M059J (cell line): Measurements from ENCODE around the gene CCDC86. TPM values are rescaled to one million over a fixed set of nuclear protein-coding genes. Genes with fewer than 3 reads are reported as not detected.

Experiments
- DNase-seq: peaks from one replicate; pipeline ENCODE4 v3.0.0-alpha.2; 2012; ENCODE audit warnings: low read depth
- total RNA-seq: library from RNA; depleted of rRNA; stranded (reverse); fragments of >200 nt; shearing (Covaris generic); gene quantifications from 2 replicates; pipeline ENCODE4 v1.2.3, GENCODE V29; 2014

The CCDC86 gene
- total RNA-seq, 1 experiment from 2014 or later, result 19.7 TPM

- DNase-seq, result no peak
These were observed 27.0 kb downstream of the CCDC86 start for GRCh38 chr11:60868682-60869450.

- no peak for DNase-seq
These were observed 27.5 kb downstream of the CCDC86 start for GRCh38 chr11:60869451-60869825.

- DNase-seq, result no peak
These were observed 28.4 kb downstream of the CCDC86 start for GRCh38 chr11:60870276-60870675.

DNA sequence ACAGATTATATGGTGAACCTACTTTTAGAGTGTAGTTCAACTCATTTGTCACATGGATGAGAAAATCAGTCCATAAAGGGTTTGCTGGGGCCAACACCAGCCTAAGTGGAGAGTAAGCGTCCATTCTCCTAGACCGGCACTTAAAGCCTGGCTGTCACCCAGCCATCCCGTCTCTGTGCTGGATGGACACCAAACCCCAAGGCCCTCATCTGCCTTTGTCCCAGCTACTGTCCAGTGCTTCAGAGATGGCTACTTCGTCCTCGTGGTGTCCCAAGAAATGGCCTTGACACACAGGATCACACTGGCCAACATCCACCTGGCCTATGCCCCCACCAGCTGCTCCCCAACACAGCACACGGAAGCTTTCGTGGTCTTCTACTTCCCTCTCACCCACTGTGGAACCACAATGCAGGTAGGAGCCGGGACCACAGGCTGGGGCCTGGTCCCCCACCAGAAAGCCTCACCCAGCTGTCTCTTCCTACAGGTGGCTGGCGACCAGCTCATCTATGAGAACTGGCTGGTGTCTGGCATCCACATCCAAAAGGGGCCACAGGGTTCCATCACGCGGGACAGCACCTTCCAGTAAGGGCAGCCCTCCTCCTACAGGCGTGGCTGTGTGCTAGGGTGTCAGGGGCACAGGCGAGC lies 28.9 kb downstream of the CCDC86 start:
- DNase-seq, result no peak

DNA sequence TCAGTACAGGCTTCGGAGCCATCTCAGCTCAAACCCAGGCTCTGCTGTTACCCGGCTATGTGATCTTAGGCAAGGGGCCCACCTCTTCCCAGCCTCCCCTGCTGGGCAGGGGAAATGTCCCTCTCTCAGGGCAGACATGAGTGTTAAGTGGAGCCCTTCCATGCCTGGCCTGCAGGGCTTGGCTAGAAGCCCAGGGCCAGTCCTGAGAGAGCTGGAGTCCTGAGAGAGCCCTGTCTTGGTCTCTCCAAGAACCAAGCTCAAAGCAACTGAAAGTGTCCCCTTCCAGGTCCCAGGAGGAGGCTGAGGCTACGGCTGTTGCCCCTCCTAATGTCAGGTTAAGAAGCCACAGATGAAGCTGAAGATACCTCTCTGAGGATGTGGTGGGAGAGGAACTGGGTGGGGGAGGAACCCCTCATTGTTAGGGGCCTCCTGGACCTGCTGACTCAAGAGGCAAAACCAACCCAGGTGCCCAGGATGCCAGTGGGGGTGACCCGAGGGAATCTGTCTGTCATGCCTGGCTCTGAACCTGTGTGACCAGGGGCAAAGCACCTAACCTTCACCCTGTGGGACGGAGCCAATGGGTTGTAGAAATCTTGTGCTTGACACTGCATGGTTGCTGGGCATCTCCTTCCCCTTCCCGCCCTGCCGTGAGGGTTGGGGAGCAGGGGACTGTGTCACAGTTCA lies 29.6 kb downstream of the CCDC86 start:
- peak; percentile 63 for DNase-seq

GRCh38 chr11:60872124-60872960 lies 30.4 kb downstream of the CCDC86 start:
- peak; percentile 70 for DNase-seq

DNA sequence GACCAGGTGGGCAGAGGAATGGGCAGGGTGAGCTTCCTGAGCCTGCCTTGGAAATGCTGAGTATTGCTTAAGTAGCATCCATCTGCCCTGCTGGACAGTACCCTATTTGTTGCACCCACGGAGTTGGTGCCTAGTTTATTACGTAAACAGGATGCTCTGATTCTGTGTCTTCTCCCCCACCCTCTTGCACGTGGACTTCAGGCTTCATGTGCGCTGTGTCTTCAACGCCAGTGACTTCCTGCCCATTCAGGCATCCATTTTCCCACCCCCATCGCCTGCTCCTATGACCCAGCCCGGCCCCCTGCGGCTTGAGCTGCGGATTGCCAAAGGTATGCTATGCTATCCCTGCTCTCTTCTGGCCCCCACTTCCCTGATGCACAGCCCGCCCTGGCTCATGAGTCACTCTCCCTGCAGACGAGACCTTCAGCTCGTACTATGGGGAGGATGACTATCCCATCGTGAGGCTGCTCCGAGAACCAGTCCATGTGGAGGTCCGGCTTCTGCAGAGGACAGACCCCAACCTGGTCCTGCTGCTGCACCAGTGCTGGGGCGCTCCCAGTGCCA lies 31.1 kb downstream of the CCDC86 start:
- DNase-seq, result peak; percentile 92

GRCh38 chr11:60873533-60873932 lies 31.6 kb downstream of the CCDC86 start:
- no peak for DNase-seq

DNA sequence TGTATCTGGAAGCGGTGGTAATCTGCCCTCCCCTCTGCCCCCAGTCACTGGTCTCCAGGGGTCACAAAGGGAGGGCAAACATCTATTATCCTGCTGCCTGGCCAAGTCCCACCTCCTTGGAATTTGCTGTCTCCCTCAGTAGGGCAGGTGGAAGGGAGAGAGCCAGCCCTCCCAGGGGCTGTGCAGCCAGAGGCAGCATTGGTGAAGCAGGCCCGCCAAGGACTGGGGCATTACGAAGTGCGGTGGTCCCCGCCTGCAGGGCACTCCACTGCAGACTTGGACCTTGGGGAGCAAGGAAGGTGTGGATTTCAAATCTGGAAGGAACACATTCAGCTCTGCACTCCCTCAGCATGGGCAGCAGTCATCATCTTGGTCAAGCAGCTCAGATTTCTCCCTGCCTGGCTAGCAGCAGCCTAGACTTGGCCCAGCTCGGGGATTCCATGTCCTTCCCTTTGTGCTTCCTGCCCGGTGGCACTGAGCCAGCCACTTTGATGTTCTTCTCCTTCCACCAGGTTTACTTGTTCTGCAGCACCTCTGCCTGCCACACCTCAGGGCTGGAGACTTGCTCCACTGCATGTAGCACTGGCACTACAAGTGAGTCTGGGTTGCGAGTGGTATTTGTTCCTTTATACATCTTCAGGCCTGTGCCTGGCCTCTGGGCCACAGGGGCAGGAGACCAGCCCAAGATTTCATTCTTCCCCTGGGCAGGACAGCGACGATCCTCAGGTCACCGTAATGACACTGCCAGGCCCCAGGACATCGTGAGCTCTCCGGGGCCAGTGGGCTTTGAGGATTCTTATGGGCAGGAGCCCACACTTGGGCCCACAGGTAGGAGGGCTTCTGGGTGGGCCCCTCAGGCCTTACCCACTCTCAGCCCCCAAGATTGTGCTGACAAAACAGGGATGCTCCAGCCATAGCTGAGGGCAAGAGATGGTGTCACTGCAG lies 32.8 kb downstream of the CCDC86 start:
- no peak for DNase-seq

GRCh38 chr11:60875366-60876167 lies 33.7 kb downstream of the CCDC86 start:
- DNase-seq, result no peak

DNA sequence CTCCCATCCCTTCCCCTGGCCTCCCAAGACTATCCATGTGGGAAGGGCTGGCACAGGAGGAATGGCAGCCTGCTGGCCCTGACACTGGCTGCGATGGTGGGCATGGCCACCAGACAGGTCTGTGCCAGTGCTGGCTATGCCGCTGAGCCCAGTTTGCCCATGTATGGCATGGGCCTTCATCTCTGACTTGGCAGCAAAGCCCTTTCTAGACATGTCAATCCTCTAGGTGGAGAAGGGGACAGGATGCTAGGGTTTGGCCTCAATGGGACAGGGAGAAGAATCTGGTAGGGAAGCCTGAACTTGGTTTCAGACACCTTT lies 34.2 kb downstream of the CCDC86 start:
- DNase-seq, result no peak

GRCh38 chr11:60878245-60879101 lies 36.6 kb downstream of the CCDC86 start:
- no peak for DNase-seq

- DNase-seq, result no peak
These were observed 37.2 kb downstream of the CCDC86 start for GRCh38 chr11:60879104-60879503.

GRCh38 chr11:60879971-60880588 lies 38.2 kb downstream of the CCDC86 start:
- DNase-seq, result no peak

DNA sequence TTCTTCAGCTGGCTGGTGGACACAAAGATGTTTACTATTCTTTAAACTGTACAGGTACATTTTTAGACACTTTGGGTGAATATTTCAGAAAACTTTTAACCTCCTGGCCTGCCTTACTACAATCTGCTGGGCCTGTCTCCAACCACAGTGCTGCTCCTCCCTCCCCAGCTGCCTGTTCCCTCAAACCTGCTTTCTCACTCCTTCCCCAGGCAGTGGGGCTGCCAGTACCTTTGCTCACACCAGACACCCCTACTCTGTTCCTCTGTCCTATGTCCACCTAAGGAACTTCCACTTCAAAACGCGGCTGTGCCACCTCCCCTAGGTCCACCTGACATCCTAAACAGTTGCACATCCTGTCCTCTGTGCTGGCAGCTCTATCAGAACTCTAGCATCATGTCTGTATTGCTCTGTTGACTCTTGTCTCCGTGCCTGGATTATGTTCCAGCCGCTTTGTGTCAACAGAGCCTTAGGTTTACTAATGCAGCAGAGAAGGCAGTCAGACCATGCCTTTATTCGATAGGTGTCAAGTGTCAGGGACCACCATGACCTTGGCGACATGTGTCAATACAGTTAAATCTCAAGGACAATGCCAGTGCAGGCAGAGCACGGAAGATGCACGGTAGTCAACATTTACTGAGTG lies 38.9 kb downstream of the CCDC86 start:
- DNase-seq, result no peak

- peak; percentile 66 for DNase-seq
These were observed 45.6 kb downstream of the CCDC86 start for GRCh38 chr11:60887556-60887955.

- no peak for DNase-seq
These were observed 48.0 kb downstream of the CCDC86 start for GRCh38 chr11:60889869-60890311.

- no peak for DNase-seq
These were observed 48.8 kb downstream of the CCDC86 start for GRCh38 chr11:60890696-60891095.
